Stimulated activated CD4-positive, alpha-beta T cell treated with anti-CD3 and anti-CD28 coated beads, Interleukin-12 subunit alpha, Interleukin-12 subunit beta, amount 100 ng/mL, for 4 hours (primary cell): Measurements from ENCODE around the gene EPHB2.

Experiments used
- DNase-seq: peaks from one replicate; pipeline ENCODE4 v3.0.0-alpha.2; 2020

Gene EPHB2

GRCh38 chr1:22963044-22963677 is 252.5 kb downstream of the EPHB2 start:
- no peak for DNase-seq

DNA sequence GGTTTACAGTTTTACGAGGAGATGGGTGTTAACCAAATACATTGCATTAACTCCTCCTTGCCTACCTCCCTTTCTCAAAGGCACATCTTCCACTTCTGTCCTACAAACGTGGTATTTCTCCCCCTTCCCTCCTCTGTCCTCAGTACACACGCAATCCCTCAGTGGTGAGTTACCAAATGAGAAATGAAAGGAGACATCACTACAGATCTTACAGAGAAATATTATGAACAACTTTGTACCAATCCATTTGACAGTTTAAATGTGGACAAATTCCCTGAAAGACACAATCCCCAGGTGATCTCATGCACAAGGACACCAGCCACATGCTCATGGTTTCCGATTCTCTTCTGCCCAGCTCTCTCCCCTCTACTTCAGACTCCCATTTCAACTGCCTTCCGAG is 255.7 kb downstream of the EPHB2 start:
- no peak for DNase-seq

- DNase-seq, result no peak
Observed at GRCh38 chr1:22967833-22968232, 257.2 kb downstream of the EPHB2 start.

GRCh38 chr1:22969304-22969709 is 258.7 kb downstream of the EPHB2 start:
- DNase-seq, result no peak

- no peak for DNase-seq
Observed at GRCh38 chr1:22970096-22970495, 259.5 kb downstream of the EPHB2 start.
